Dermis blood vessel endothelial cell (primary cell): ENCODE measurements around the gene RABGEF1. TPM values are rescaled to one million over a fixed set of nuclear protein-coding genes. Genes with fewer than 3 reads are reported as not detected.
A peak's percentile ranks its signal among the peaks of the same experiment; 100 is the strongest.
"Not testable (repeated sequence)": the region's sequence is repeated elsewhere in the genome, so short reads cannot be mapped to it uniquely, and the experiment has no call there.

Experiments used
- DNase-seq: peaks from one replicate; pipeline ENCODE4 v3.0.0; 2010
- total RNA-seq: library from RNA; depleted of rRNA; stranded (reverse); fragments of >200 nt; gene quantifications from 2 replicates; pipeline ENCODE4 v1.2.3, GENCODE V29; 2014

Gene RABGEF1
- 19.5 and 33.2 TPM in 2 replicates for total RNA-seq

GRCh38 chr7:66740302-66740979, at the start of gene RABGEF1:
TSS of gene RABGEF1 (plus strand) at chr7:66740733. CDS start at chr7:66771900, 31,167 bp downstream.
- peak; percentile 97 for DNase-seq

DNA sequence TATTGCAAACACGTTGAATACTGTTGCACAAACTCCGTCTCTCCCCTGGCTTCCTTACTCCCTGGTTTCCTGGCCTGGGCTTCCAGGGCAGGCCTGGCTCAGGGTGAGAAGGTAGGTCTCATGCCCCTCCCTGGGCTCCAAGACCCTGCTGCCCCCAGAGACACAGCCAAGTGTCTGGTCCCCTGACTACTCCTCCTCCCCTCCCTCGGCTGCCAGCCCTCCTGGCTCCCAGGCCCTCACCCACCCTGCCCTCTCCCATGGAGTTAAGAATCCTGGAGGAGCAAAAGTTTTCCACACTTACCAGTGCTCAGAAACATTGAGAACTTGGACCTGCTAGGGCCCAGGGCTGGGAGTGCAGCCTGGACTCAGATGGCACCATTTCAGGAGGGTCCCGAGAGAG, 47.2 kb upstream of the RABGEF1 start:
- DNase-seq, result no peak

GRCh38 chr7:66694286-66694685, 46.2 kb upstream of the RABGEF1 start:
- DNase-seq, result no peak

DNA sequence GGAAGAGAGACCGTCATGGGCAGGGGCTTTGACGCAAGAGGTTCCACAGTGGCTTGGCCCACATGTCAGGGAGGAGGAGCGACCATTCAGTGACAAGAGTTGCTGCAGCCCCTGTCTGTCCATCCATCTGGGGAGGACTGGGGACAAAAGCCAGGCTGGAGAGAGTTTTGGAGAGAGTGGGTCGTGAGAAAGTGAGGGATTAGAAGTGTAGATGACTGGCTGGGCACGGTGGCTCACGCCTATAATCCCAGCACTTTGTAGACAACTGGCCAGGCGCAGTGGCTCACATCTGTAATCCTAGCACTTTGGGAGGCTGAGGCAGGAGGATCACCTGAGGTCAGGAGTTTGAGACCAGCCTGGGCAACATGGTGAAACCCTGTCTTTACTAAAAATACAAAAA, 45.1 kb upstream of the RABGEF1 start:
- not testable (repeated sequence) for DNase-seq

DNA sequence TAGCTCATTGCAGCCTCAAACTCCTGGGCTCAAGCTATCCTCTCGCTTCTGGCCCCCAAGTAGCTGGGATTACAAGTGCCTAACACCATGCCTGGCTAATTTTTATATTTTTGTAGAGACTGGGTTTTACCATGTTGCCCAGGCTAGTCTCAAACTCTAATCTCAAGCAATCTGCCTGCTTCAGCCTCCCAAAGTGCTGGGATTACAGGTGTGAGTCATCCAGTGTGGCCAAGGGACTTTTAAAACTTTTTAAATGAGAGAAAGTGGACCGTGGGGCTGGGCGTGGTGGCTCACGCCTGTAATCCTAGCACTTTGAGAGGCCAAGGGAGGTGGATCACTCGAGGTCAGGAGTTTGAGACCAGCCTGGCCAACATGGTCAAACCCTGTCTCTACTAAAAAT, 44.4 kb upstream of the RABGEF1 start:
- not testable (repeated sequence) for DNase-seq

- DNase-seq, result no peak
Observed at GRCh38 chr7:66696774-66697191, 43.8 kb upstream of the RABGEF1 start.

DNA sequence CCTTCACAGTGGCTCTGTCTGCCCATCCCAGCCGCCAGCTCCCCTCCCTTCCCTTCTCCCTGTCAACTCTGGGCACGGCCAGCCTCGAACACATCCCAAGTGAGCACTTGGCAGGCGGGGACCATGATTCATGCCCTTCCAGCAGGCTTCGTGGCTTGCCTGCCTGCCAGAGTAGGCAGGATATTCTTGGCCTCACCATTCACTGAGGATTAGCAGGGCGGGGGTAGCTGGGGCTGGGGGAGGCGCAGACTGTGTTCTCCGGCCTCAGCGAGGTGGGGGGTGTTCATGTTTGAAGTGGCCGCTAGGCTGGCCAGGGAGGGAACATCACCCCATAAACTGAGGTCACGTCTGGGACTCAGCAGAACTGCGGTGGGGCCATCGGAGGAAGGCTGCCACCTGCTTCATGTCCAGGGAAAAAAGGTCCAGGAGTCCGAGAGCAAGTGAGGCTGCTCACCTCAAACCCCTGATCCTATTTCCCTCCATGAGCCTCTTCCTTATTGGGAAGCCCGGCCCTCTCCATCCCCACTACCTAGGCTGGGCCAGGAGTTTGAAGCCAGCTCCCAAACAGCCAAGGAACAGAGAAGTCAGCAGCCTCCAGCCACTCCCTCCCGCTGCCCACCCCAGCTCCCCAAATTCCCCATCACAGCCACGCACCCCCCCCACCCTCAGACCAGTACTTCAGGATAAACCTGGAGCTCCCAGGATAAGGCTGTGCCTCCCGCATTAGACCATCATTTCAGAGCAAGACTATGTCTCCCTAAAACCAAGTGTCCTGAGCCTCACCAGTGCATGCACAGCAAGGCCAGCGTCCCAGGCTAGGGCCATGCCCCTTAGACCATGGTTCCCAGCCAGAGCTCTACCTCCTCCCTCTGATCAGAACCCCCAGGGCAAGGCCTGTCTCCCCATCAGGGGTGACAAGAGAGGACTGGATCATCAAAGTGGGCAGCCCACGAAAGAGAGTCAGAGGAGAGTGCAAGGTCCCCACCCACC, 42.8 kb upstream of the RABGEF1 start:
- peak; percentile 19 for DNase-seq

- DNase-seq, result no peak
Observed at GRCh38 chr7:66698652-66699205, 41.8 kb upstream of the RABGEF1 start.

DNA sequence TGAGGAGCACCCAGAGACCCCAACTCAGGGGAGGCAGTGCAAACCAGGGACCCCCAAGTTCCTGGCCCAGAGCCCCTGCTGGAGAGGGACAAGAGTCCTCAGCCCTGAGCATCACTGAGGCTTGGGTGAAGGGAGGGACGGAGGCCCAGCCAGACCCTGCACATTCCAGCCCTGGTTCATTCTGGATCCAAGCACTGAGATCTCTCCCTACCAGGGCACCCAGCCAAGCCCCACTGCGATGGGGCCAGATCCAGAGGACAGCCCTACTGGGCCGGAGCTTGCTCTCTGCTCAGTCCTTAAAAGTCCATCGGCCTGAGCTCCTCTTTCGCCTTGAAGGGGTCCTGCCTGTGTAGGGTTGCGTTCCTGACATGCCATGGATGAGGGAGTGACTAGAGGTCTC, 40.5 kb upstream of the RABGEF1 start:
- no peak for DNase-seq

DNA sequence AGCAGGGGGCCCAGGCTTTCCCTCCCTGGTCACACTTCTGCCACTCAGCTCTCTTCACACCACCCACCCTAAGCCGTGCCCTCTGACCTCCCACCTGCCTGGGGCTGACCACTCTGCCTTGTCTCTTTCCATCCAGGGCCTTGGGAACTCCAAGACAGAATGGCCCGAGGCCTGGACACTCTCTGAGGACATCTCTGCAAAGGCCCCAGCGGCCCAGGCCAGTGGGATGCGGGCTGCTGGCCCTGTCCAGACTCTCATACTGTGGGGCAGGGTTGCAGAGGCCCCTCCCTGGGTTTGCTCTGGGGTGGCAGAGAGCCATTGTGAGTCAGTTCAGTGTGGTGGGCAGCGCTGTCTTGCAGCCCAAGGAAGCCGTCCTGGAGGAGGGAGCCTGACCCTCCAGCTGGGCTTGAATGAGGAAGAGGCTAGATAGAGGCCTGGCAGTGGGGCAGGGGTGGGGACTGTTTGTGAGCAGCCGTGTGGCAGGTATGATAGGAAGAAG, 39.9 kb upstream of the RABGEF1 start:
- no peak for DNase-seq

GRCh38 chr7:66707825-66708224, 32.7 kb upstream of the RABGEF1 start:
- DNase-seq, result no peak

DNA sequence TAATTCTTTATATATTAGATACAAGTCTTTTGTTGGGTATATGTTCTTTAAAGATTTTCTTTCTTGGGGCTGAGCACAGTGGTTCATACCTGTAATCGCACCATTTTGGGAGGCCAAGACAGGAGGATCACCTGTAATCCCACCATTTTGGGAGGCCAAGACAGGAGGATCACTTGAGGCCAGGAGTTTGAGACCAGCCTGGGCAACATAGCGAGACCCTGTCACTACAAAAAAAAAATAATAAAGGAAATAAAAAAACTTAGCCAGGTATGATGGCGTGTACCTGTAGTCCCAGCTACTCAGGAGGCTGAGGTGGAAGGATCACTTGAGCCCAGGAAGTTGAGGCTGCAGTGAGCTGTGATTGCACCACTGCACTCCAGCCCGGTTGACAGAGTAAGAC, 29.8 kb upstream of the RABGEF1 start:
- DNase-seq, result not testable (repeated sequence)

- DNase-seq, result no peak
Observed at GRCh38 chr7:66713687-66714086, 26.8 kb upstream of the RABGEF1 start.

DNA sequence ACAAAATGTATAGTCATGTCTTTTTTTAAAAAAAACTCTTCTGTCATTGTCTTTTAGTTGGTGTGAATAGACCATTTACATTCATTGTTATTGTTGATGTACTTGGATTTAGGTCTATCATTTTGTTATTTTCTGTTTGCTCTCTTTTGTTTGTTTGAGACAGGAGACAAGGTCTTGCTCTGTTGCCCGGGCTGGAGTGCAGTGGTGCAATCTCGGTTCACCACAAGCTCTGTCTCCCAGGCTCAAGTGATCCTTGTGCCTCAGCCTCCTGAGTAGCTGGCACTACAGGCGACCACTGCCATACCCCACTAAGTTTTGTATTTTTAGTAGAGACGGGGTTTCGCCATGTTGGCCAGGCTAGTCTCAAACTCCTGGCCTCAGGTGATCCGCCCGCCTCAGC, 23.9 kb upstream of the RABGEF1 start:
- DNase-seq, result not testable (repeated sequence)

GRCh38 chr7:66720561-66720960, 20.0 kb upstream of the RABGEF1 start:
- DNase-seq, result no peak

DNA sequence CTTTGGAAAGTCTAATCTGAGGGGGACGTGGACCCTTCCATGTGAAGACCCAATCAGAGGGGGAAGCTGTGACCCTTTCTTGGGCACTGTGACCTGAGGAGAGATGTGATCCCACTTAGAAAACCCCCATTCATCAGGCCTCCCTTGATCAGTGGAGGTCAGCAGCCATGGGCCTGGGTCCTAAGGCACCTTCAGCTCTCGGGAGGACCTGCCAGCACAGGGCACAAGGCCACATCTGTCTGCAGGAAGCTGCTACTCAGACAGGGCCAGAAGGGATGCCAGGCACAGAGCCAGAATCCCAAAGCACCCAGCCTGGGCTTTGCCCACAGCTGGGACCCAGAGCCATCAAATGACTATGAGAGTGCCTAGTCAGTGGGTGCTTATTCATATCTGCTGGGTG, 14.7 kb upstream of the RABGEF1 start:
- no peak for DNase-seq

GRCh38 chr7:66727058-66727457, 13.5 kb upstream of the RABGEF1 start:
- no peak for DNase-seq

DNA sequence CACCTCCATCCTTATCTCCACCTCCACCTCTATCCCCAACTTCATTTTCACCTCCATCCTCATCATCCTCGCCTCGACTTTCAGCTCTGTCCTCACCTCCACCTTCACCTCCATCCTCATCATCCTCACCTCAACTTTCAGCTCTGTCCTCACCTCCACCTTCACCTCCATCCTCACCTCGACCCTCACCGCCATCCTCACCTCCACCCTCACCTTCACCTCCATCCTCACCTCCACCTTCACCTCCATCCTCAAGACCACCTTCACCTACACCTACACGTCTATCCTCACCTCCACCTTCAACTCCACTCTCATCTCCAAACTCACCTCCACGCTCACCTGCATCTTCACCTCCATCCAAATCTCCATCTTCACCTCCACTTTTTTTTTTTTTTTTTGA, 12.0 kb upstream of the RABGEF1 start:
- DNase-seq, result no peak

DNA sequence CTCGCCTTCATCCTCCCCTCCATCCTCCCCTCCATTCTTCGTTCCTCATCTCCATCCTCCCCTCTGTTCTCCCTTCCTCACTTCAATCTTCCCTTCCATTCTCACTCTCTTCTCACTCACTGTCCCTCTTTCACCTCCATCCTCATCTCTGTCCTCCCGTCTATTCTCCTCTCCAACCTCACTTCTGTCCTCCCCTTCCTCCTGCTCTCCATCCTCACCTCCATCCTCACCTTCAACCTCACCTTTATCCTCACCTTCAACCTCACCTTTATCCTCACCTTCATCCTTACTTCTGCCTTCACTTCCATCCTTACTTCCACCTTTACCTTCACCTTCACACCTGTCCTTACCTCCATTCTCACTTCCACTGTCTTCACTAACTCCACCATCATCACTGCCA, 11.3 kb upstream of the RABGEF1 start:
- no peak for DNase-seq

DNA sequence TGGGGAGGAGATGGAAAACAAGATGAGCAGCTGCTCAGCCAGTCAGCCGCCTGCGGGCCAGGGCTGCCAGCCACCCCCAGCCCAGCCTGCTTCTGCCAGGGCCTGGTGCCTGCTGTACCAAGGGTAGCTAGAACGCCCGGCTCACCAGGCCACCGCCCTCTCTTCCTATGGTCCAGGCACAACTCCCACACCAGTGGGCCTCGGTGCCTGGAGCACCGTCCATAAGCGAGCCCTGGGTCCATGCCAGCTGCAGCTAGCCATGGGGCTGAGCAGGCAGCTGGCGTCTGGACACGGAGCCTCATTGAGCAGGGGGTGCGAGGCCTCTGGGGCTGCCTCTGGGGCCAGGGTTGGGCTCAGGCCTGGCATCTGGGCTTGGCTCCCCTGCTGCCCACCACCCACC, 8.5 kb upstream of the RABGEF1 start:
- DNase-seq, result no peak

DNA sequence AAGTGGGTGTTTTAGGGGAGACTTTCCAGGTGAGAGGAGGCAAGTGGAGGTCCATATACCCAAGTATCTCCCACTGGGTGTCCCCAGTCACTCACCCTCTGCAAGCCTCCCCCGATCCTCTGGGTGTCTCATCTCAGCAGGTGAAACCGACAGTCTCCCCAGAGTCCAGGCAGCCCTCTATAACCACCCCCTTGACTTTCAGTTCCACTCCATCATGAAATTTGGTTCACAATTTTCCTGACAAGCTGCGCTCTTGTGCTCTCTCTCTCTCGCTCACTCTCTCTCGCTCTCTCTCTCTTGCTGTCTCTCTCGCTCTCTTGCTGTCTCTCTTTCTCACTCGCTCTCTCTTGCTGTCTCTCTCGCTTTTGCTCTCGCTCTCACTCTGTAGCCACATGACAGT, 8.1 kb upstream of the RABGEF1 start:
- DNase-seq, result no peak

- no peak for DNase-seq
Observed at GRCh38 chr7:66734006-66734405, 6.5 kb upstream of the RABGEF1 start.

DNA sequence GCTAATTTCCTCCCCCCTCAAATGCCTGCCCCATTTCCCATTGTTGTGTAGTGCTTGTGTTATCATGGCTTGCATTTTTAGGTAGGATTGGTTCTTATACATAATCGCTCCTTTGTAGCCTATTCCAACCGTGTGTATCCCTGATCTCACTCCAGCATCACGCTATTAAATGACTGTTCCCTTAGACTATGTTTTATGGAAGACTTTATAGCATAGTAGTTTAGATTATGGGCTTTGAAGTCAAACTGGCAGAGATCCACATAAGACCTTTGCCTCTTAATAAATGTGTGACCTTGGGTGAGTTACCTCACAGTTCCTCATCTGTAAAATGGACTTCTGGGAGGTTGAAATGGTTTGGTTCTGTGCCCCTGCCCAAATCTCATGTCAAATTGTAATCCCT, 5.4 kb upstream of the RABGEF1 start:
- DNase-seq, result no peak
